SHP77 (cell line): ENCODE data around the gene RTN4.
"Not testable (repeated sequence)": the region's sequence is repeated elsewhere in the genome, so short reads cannot be mapped to it uniquely, and the experiment has no call there.

Experiments used
- DNase-seq, 2 experiments: peaks; one replicate each; lab custom pipeline; 2025; lab: John Stamatoyannopoulos, UW

RTN4 gene

GRCh38 chr2:55010149-55010591 lies 40.1 kb downstream of the RTN4 start:
- DNase-seq, result no peak

- no peak for DNase-seq
These were observed 40.8 kb downstream of the RTN4 start for GRCh38 chr2:55009277-55010060.

DNA sequence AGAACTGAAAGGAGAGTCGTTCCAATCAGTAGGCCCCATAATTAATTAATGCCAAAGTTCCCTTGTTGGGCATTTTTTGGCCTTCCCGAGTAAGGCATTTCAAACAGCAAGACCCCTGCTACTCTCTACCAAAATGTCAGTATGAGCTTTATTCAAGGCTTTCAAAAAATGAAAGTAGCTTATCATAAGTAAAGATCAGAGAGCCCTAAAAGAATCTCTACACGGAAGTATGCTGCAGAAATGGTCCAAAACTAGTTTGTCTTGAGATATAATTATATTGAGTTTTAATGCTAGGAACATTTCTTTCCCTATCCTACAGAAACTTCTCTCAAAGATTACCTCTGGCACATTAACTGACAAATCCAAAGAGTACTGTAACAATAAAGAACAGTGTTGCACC lies 43.9 kb downstream of the RTN4 start:
- DNase-seq, result no peak

DNA sequence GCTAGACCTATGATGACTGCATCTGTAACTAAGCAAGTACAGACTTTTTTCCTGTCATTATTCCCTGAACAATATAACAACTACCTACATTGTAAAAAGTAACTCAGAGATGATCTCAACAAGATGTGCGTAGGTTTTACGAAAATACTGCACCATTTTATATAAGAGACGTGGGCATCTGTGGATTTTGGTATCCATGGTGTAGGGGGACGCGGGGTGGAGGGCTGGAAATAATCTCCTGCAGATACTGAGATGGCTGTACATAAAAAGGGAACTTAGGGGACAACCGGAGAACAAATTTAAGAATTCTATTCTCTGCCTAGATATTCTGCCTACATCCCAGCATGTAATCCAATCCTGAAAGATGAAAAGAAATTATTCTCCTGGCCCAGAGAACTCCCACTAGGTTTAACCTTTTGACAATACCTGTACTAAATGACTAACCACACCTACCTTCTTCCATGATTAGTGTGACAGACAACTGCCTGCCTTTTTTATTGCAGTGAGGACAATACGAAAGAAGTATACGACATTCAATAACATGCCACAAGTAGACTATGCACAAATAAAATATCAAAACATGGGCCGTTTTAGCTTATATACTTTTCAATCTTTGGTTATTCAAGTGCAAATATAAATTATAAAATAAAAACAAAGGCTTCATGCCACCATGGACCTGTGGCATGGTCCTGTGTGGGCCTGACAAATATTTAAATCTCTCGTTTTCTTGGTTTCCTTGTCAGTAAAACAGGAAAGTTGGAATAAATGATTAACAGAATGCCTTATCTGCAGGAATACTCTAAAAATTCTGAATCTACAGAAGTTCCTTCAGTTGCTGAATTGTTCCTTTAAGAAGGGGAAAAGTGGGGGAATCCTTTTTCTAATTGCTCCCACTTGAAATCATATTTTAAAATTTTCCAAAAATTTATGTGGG lies 46.3 kb downstream of the RTN4 start:
- DNase-seq, result no peak

DNA sequence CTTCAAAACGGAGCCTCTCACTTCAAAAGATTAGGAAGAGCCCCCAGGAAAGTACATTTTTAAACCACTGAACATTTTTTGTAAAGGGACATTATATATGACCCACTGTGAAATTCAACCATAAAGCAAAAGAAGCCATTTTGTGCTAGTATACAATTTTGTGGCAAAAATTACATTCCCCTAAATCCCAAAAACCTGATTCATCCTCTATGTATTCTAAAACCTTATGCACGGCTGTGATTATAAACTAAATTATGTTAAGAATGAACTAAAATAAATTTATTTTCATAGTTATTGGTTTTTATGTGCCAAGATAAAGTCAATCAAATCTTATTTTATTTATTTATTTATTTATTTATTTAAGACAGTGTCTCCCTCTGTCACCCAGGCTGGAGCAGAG lies 48.5 kb downstream of the RTN4 start:
- DNase-seq, result no peak

GRCh38 chr2:55000341-55000740 lies 49.9 kb downstream of the RTN4 start:
- DNase-seq, result no peak

GRCh38 chr2:54999182-54999581 lies 51.1 kb downstream of the RTN4 start:
- no peak for DNase-seq

DNA sequence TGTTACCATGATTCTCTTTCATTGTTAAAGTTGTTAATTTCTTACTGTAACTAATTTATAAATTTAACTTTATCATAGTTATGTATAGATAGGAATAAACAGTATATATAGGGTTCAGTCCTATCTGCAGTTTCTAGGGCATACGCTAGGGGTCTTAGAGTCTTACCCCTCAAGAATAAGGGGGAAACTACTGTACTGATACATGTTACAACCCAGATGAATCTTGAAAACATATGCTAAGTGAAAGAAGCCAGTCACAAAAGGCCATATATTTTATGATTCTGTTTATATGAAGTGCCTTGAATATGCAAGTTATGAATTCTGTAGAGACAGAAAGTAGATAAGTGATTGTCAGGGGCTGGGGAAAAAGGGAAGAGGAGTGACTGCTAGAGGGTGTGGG lies 52.4 kb downstream of the RTN4 start:
- no peak for DNase-seq

DNA sequence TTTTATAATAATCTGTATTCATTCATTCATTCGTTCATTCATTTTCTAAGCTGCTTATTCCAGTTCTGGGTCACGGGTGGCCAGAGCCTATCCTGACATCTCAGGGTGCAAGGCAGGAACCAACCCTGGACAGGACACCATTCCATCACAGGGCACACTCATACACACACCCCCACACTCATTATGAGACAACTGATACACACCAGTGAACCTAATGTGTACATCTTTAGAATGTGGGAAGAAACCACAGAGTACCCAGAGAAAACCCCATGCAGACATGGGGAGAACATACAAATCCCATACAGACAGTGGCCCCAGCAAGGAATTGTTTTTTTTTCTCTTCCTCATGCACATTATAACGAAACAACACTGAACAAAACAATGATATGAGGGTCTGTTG lies 54.7 kb downstream of the RTN4 start:
- no peak for DNase-seq

DNA sequence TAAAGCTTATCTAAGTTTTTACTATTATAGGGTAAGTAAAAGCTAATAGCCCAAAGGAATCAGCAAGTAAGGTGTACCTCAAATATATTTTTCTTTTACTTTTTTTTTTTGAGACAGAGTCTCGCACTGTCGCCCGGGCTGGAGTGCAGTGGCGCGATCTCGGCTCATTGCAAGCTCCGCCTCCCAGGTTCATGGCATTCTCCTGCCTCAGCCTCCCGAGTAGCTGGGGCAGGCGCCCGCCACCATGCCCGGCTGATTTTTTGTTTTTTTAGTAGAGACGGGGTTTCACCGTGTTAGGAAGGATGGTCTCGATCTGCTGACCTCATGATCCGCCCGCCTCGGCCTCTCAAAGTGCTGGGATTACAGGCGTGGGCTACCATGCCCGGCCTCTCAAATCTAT lies 59.6 kb downstream of the RTN4 start:
- not testable (repeated sequence) for DNase-seq

DNA sequence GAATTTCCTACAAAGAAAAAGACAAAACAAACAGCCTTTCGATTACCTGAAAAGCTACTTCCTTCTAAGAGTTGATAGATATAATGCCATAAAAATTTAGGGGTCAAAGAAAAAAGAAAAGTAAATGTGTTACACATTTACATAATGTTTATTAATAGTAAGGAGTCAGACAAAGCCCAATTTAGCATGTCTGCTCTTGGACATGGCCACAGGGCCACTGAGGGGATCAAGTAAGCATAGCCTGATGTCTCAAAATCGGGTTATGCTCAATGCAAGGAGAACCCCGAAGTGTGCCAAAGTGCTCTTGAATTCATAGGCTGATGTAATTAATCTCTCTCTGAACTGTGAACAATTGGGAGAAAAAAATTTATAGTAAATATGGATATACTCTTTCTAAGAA lies 61.6 kb downstream of the RTN4 start:
- DNase-seq, result no peak

GRCh38 chr2:54986264-54986663 lies 64.0 kb downstream of the RTN4 start:
- no peak for DNase-seq

- no peak for DNase-seq
These were observed 65.8 kb downstream of the RTN4 start for GRCh38 chr2:54984476-54984875.

GRCh38 chr2:54983345-54984220 lies 66.7 kb downstream of the RTN4 start:
- no peak for DNase-seq

DNA sequence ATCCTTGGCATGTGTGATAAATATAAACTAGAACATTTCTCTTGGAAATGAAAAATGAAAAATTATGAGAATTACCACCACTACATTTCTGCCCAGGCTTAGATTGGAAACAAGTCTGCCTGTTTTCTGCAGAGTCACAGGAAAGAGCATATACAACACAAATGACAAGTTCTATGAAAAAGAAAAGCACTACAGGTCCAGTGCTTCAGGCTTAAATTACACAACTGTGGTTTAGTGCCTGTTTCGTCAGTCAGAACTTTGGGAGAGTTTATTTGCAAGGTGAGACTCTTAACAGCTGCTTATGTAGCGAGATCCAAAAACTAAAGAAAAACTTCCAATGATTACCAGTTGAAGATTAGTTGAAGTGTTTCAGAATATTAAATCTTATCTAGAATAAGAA lies 68.9 kb downstream of the RTN4 start:
- DNase-seq, result no peak

DNA sequence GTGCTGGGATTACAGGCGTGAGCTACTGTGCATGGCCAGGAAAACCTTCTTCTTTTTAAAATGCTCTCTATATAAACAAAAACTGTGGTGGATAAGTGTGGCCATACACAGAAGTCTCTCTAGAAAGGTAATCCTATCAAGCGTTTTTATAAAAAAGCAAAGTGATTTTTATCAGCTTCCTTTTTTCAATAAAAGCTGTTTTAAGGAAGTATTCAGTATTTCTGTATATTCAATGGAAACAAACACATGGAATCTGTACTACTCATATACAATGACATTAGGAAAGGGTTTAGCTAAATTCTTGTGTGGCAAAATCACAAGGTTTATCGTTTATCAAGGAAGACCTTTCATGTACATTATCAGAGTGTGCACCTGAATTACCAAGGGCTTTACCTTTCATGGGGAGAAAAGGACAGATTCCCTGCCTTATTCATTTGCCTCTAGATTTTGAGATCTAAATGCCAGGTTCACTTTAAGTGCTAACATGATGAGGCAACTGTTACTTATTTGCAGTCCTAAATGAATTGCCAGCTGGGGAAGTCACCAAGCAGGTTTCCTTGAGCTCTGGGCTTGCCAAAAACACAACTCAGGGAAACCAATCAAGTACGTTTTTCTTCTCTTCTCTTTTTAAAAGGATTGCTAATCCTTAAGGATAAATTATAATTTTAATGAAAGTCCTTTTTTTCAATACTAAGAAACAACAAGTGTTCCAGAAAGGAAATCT lies 70.8 kb downstream of the RTN4 start:
- no peak for DNase-seq

DNA sequence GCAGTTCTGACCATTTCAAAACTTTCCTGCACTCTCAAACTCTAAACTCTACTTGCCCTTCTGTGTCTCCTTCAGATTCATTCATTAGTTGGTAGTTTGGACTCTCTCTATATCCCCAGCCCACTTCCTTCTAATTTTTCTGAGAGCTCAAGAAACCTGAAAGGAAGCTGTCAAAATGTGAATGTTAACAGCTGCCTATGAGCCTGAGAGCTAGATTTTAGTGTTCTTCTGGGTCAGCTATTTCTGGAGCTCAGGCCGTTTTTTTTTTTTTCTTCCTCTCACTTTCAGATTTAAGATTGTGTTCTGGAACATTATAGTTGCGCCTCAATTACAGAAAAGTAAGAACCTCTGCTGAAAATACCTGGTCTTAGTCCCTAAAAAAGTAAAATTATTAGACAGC lies 73.1 kb downstream of the RTN4 start:
- DNase-seq, result no peak

DNA sequence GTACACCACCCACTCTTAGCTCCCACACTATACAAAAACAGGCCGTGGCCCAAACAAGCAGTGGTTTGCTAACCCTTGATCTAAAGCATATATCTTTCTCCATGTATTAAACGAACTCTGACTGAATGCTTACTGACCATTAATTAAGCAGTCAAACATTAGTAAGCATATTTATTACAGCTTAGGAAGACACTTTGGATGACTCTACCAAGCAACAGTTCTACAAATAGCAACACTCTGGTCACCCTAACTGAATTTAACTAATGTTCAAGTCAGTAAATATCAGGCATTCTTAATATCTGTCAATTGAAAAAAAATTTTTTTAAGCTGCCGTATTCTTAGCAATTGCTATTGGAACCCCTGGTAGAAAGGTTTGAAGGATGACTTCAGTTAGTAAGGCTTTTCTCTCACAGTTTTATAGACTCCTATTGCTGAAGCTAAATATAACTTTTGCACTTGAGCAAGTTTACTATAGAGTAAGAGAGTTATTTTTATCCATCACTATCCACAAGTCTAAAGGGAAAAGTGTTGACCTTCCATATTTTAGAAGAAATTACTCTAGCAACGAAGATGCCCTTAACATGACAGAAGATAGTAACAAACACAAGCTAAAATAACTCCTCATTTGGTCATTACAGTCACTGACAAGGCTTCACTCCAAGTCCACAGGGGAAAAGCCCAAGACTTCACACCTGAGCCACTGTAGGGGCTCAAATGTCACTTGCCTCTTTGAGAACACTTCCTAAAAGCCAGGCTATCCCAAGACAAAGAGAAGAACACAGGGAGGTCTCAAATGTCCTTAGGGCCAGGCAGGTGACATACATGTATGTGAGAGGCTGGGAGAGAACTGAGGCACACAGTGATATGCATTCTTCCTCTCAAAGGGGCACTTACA lies 74.4 kb downstream of the RTN4 start:
- no peak for DNase-seq

- no peak for DNase-seq
These were observed 75.1 kb downstream of the RTN4 start for GRCh38 chr2:54975175-54975574.

DNA sequence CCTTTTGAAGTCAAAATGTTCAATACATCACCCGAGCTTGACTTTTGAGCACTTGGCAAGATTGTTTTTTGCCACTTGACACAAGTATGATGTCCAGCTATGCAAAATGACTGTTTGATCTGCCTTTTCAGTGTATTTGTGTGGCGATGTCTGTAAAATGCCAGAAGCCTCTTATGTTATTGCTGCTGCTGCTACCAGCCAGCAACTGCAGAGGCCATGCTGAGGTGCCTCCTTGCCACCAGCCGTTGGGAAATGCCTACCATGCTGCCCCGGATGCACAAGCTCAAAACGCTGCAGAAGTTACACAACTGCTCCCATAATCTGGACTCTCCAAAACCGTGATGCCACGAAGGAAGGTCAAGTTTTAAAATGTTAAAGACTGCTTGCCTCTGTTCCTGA lies 80.3 kb downstream of the RTN4 start:
- no peak for DNase-seq
